Medulla oblongata (tissue), 1 donor: ENCODE data around the gene PIEZO2.
"Not testable (repeated sequence)": the region's sequence is repeated elsewhere in the genome, so short reads cannot be mapped to it uniquely, and the experiment has no call there.

Experiments
- DNase-seq: peaks from one replicate; pipeline ENCODE4 v3.0.0-alpha.2; 2015; ENCODE audit errors: extremely low spot score

PIEZO2 gene

DNA sequence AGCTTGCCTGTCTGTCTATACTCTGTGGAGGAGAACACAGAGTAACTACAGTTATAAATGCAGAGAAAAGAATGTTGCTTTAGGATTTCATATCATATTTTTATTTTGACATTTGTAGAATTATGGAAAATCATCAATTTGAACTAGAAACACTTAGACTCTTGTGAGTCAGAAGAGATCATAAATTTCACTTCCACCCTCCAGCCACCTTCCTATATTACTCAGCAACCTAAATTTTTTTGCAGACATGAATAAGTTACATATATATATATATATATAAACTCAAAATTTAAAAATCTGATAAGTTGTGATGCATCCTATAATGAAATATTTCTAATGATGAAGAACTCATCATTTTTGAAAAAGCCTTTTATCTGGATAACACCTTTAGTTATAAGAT lies 172.3 kb downstream of the PIEZO2 start:
- no peak for DNase-seq

DNA sequence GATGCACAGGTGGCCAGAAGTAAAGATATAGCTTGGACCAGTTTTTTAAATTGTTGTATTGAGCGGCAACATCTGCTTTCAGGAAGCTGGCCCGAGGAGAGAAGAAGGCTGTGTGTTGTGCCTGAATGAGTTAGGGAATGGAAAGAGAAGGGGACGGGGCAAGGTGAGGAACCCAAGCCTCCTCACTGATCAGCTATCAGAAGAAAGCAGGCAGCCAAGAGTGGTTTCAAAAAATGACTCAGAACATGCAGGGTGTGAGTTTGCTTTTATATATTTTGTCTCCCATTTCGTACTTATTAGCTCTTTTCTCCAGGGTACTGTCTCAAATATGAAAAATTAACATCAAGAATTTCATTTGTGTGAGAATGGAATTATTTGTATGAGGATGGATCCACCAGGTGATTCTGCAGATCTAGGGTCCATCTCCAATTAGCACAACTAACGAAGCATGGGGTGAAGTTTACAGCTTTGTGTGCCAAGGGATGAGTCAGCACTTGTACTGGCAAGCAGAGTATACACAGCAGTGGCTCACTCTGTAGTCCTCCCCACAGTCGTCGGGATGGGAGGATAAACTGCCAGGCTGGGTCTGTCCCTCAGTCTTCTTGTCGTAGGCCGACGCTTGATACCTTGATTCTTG lies 175.7 kb downstream of the PIEZO2 start:
- no peak for DNase-seq

DNA sequence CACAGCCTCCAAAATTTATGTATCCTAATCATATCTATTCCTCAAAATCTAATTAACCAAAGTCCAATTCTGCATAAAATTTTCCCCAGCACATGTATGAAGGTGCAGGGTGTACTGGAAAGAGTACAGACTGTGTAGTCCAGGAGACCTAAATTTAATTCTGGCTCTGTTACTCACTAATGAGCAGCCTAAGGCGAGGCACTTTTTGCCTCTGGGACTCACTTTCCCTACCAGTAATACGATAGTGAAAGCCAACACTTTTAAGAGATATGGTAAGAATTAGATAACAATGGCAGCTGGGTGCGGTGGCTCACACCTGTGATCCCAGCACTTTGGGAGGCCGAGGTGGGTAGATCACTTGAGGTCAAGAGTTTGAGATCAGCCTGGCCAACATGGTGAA lies 177.7 kb downstream of the PIEZO2 start:
- no peak for DNase-seq

DNA sequence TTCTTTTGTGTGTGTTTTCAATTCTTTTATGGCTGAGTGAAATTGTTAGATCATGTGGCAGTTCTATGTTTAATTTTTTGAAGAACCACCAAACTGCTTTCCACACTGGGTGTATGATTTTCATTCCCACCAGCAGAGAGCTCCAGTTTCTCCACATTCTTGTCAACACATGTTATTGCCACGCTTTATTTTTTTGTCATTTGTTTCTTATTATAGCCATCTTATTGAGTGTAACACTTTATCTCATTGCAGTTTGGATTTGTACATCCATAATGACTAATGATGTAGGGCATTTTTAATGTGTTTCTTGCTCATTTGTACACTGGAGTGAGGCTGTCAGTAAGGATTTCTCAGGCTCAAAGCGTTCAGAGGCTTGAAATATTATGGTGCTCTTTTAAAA lies 184.2 kb downstream of the PIEZO2 start:
- DNase-seq: no peak

DNA sequence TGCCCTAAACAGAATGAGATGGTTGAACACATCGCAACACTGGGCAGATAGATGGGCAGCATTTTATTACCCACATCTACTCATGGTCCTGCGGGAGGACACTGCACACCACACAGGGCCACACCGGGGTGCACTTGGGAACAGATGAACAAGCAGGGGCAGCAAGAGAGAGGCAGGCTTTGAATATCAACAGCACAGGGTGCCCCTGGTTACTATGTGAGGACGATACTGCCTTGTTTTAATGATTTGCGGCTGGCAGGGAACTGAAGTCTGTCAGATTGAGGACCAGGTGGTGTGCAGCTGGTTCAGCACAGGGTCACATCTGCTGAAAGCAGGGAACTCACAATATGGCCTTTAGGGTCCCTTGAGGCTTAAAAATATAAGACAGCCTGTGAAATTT lies 195.7 kb downstream of the PIEZO2 start:
- DNase-seq: no peak

DNA sequence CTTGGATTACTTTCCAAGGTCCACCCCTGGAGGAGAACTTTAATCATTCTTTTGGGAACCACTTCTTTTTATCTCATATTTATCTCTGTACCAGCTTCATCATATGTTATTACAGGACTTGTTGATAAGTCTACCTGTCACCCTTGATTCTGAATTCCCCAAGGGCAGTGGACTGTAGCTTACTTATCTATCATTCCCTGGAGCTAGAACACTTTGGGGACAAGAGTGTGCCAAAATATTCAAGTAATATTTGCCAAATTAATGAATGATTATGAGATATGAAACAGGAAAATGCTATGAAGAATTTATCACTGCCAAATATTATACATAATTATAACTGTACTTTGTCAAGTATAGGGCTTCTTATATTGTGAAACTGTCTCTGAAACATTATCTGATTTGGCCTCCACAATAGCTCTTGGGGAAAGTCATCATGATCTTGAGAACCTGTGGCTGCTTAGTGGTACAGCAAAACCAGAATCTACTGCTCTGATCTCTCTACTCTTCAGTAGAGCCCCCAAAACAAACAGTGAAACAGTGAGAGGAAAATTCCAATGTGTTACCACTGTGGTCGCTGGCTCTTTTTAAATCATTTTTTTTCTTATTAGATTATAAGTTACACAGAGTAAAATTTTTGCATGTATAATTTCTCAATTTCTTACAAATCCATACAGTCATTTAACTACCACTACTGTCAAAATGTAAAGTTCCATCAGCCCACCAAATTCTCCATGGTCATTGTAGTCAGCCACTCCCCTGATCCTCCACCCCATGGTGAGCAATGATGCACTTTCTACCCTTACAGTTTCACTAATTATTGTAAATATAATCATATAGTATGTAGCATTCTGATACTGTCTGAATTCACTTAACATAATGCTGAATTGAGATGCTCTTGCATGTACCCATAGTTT lies 197.5 kb downstream of the PIEZO2 start:
- DNase-seq: no peak

DNA sequence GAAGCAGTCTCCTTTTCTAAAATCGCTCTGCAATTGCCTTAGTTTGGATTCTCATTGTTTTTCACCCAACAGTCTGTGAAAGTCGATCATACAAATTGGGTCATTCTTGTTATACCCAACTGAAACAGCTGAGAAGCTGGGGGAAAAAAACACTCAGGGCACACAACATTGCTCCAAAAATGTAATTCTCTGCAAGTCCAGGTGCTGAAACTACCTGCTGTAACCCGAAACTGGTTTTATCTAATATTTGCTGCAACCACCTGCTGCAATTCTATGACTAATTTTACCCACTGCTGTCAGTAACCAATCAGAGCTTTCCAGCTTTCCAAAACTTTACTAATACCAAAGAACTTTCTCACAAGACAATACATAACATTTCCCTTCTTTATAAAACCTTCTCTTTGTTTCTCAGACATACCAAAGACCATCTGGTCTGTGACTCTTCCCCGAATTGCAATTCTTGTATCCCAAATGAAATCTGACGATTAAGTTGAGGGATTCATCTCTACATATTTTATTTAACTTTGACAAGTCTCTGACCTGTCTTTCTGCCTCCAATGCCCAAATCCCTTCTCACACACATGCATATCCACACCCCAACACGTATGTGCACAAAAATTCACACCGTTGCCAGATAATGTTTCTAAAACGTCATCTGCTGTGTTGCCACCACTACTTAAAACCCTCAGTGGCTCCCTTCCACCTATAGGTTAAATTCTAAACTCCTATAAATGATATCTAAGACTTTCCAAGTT lies 198.3 kb downstream of the PIEZO2 start:
- DNase-seq: no peak

DNA sequence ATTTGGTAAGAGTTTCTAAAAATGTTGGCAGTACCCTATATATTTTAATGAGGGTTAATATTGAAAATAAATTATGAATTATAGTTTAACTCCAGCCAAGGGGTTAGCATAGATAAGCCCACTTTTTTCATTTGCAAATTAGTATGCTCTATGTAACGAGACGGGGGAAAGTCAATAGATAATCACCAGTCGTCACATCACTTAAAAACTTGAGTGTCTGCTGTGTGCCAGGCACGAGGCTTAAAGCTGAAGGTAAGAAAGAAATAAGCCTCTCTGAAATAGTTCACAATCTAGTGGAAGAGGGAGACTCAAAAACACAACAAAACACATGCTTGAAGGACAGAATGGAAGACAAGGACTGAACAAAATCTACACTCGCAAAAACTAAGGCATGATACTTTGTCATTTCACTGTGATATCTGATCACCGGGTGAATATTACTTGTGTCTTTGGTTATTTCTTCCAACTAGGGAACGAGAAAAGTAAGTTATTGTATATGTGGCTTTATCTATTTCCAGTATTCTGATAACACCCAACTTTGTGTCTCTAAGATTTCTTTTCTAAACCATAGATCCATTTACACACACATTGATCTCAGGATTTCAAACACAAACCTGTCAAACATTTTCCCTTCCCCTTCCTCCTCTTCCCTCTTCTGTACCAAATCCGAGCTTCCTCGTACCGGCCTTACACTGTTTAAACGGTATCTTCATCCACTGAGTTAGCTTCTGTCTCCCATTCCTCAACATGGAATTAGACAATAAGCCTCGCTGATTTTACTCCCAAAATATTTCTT lies 199.1 kb downstream of the PIEZO2 start:
- no peak for DNase-seq

DNA sequence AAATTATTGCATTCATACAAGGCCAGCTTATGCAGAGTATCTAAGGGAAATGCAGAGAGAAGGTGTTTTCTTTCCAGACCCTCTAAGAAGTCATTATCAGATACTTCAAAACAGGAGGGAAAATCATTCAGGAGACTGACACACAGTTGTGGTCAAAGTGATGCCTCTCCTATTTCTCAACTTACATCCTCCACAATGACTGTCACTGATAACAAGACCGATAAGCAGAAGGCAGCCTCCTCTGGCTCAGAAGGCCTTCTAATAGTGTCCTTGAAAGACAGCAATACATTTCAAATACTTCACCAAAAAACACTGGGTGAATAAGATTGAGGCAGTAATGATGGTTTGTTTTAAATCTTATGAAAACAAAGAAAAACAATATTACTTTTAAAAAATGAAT lies 199.7 kb downstream of the PIEZO2 start:
- no peak for DNase-seq

DNA sequence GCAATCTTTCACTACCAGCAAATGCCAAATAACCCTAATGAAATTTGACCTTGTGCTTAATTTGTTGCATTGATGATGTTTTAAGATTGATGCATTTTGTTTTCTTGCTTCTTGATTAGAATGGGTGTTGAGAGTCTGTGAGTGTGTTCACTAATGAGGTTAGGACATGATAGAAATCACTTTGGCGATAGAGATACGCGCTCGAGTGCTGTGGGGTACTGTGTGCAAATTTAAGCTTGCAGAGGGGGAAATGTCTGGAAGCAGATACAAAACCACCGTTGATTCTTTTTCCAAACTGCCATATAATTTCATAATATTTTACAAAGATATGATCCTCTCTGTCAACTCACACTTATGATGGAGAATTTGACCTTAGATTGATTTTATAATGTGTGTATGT lies 200.9 kb downstream of the PIEZO2 start:
- DNase-seq: no peak

DNA sequence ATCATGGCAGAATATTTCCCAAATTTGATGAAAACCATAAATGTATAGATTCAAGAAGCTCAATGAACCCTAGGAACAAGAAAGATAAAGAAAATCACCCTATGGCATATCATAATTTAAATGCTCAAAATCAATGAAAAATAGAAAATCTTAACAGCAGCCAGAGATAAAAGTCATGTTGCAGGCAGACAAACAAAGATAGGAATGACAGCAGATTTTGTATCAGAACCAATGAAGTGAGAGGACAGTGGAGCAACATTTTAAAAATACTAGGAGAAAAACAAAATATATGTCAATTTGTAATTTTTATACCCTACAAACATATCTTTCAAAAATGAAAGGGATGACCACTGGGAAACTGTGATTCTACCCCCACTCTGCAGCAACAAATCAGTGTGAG lies 203.3 kb downstream of the PIEZO2 start:
- DNase-seq: no peak

DNA sequence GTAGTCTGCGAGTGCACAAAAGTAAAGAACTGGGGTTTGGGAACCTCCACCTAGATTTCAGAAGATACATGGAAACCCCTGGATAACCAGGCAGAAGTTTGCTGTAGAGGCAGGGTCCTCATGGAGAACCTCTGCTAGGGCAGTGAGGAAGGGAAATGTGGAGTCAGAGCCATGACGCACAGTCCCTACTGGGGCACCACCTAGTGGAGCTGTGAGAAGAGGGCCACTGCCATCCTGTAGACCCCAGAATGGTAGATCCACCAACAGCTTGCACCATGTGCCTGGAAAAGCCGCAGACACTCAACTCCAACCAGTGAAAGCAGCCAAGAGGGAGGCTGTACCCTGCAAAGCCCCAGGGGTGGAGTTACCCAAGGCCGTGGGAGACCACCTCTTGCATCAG lies 206.4 kb downstream of the PIEZO2 start:
- DNase-seq: no peak

DNA sequence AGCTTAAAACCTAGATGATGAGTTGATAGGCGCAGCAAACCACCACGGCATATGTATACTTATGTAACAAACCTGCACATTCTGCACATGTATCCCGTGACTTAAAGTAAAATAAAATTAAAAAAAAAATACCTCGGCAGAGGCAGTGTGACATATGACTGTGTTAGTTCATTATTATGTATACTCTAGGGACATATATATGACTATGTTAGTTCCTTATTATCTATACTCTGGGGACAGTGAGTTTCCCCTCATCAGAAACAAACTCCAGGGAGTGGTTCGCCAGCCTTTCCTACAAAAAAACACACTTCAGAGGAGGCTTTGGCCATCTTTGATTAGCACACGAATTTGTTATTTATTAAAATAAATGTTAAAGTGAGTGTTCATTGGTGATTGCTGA lies 209.5 kb downstream of the PIEZO2 start:
- DNase-seq: no peak

DNA sequence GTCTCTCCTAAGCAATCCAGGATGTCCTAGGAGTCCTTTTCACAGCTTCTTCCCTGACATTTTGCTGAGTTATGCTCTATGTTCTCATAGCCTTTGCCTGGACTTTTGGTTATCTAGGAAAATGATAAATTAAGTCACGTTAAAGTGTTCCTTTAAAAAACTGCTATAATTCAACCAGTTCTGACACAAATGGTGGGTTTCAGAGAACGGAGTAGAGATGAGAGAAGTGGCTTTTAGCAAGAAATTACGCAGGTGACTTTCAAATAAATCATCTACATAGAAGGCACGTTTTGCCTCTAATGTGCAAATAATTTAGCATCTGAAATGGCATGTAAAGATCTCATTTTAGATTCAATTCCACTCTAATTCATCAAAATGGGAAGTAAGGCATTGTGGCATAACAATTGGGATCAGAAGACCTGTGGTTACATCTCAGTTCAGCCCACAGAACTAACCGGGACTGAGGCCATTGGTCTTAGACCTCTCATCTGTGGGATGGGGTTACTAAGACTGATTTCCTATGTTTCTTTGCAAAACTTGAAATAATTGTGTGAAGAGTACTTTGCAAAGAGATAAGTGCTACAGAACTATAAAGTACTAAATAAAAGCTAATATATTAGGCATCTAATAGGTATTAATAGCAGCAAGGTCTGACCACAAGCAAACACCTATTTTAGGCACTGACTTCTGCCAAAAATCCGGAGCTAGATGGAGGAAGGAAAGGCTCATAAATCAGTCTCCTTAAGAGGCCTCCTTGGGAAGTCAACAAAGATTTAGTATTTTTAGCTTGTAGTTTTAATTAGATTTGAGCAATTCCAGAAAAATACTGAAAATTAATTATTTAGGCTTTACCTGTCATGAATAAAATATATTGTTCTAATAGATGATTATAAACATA lies 211.4 kb downstream of the PIEZO2 start:
- DNase-seq: no peak

DNA sequence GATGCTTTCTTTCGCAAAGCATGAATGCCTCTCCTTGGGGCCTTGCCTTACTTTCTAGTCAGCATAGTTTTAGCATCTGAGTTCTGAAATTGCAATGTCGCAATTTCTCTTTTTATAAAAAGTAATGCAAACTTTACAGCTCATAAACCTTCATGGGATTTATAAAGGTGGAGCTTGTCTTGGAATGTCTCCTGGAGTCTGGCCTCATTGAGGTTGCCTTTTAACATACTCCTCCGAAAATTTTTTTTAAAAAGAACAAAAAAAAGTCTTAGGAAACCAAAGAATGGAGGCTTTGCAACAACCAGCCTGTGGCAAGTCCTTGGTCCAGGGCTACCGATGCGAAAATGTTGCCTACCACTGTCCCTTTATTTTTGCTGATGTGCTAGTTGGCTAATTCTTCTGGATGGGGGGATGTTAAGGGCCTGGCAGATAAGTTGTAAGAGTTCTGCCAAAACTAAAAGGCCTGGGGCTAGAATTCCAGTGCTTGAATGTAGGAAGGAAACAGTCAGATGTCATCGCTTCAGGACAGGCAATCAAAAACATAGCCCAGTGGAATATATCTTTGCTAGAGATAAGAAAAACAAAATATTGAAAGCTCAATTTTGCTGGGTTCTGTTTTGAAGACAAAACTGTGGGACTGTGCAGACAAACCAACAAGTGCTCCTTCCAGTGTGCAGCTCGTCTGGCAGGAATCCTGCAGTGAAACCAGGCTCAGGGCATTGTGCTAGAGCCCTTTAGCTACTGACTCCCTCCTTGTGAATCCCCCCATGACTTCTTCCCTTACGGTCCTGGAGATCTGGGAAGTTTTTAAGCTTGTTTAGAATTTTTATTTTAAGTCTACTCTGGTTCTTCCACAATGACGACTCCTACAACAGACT lies 213.0 kb downstream of the PIEZO2 start:
- DNase-seq: no peak

DNA sequence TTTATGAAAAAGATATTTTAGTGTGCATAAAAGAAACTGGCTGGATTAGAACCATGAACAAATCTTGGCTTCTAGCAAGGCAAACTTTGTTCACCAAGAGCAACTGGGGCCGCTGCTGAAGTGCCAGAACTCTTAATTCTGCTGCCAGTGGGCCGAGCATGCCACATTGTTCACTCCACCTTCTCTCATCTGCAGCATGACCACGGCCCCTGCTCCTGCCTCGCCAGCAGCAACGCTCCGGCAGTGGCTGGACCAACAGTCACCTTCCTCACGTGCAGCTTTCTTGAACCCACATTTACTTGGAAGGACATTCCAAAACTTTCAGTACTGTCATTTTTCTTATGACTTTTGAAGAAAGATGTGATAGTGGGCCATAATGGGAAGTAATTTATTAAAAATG lies 213.8 kb downstream of the PIEZO2 start:
- DNase-seq: no peak

DNA sequence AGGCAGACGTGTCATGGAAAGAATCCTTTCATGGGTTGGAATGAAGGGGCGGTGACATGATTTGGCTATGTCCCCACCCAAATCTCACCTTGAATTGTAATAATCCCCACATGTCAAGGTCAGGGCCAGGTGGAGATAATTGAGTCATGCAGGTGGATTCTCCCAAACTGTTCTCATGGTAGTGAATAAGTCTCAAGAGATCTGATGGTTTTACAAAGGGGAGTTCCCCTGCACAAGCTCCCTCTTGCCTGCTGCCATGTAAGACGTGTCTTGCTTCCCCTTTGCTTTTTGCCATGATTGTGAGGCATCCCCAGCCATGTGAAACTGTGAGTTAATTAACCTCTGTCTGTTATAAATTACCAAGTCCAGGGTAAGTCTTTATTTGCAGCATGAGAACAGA lies 215.7 kb downstream of the PIEZO2 start:
- DNase-seq: not testable (repeated sequence)

DNA sequence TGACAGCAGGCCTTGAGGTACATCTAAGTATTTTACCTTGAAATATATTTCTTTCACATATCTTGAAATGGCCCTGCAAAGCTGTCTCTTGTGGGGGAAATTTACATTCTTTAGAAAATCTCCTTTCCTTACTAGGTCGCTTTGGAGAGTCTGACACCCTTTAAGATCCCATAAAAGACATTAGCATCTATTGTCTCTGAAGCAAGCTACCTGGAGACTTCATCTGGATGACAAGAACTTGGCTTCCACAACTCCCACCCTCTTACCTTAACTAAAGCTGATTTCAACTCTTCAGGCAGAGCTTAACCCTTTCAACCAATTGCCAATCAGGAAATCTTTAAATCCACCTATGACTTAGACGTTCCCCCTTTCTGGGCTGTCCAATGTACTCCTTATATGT lies 219.3 kb downstream of the PIEZO2 start:
- DNase-seq: no peak

DNA sequence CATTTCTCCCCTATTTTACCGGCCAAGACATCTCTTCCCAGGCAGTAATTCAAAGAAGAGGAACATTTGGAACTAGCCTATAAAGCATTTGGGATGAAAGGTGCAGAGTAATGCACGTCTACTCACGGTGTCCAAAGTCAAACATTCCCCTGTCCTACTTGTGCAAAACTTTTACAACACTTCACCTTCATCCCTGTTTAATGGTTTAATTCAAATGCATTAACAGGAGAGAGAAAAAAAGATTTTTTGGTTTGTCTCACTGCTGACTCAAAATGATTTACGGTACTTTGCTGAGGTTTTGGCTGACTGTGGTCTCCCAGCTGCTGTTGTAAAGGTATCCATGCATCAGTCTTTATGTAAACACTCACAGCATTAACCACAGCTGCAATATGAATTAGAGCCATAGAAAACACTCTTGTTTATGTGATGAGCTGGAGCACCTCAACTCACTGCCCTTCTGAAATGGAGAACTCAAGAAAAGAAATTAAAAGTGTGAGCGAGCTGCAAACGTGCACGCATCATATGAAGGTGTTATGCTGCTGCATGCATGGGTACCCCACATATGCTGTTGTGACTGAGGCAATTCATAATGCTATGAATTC lies 220.5 kb downstream of the PIEZO2 start:
- DNase-seq: no peak
